Measurements from ENCODE around the gene GATC.

Gene GATC

DNA sequence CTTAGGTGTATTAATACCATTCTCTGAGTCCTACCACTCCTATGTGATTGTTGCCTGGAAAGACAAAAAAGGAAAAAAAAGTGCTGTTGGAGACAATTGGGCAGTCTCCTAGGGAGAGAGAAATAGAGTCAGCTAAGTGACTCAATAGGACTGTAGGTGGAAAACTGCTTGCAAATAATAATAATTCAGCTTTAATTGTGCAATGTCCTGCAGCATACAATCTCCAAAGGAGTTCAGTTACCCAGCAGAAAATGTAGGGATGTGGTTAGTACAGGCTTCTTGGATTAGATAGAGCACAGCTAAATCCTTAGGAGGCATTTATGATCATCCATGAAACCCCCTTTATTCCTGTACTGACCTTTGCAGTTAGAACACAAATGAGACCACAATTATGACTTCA, 26.3 kb downstream of the GATC start:
- no peak for TF ChIP-seq CTCF (IDR thresholded peaks at IDR 0.05; ENCODE audit: low read depth, low read length)
- DNase-seq (ENCODE audit: extremely low read depth, low read depth): no peak

GRCh38 chr12:120473807-120474615, 27.8 kb downstream of the GATC start:
- no peak for DNase-seq (ENCODE audit: extremely low read depth, low read depth)
- TF ChIP-seq CTCF (IDR thresholded peaks at IDR 0.05; ENCODE audit: low read depth, low read length): no peak

DNA sequence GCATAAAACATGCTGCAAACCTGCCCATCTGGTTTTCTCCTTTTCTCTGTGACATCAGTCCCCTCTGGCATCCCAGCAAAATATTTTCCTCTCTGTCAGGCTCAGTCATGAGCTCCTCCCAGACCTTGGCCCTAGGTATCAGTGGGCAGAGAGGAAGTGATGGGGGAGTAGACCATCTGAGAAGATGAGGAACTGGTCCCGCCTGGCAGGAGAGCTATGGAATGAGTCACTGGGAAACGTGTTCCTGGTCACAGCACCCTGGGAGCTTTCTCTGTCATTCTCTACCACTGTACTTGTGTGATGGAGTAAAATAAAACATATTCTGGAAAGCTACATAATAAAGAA, 28.3 kb downstream of the GATC start:
- no peak for TF ChIP-seq CTCF (IDR thresholded peaks at IDR 0.05; ENCODE audit: low read depth, low read length)
- no peak for DNase-seq (ENCODE audit: extremely low read depth, low read depth)

DNA sequence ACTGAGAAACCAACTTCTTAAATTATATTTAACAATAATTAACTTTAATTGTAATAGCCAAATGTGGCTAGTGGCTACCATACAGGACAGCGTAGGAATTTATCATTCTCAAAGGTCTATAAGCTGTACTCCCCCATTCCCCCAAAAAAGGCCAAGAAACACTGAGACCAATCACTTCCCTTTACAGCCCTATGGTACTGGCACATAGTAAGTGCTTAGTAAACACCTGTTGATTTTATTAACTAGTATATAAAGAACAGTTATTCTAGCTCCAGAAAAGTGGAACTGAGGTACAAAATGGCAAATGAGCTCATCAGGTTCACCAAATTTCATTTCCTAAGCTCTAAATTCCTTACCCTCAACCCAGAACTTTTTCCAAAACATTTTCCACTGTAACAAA, 29.4 kb downstream of the GATC start:
- no peak for DNase-seq (ENCODE audit: extremely low read depth, low read depth)
- no peak for TF ChIP-seq CTCF (IDR thresholded peaks at IDR 0.05; ENCODE audit: low read depth, low read length)

DNA sequence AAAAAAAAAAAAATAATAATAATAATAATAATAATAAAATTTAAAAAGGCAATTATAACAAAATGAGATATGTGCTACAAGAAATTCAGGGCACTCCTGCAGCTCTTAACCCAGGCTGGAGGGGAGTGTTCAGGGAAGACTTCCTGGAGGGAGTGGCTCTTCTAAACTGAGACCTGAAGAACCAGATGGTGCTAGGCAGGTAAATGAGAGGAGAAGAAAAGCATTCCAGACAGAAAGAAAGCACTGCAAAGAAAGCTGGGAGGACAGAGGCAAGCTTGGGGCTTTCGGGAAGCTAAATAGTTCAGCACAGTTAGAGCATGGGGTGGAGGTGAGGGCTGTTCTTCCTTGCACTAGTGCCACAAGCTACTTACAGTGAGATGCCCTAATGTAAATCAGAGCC, 33.2 kb downstream of the GATC start:
- no peak for DNase-seq (ENCODE audit: extremely low read depth, low read depth)
- no peak for TF ChIP-seq CTCF (IDR thresholded peaks at IDR 0.05; ENCODE audit: low read depth, low read length)

DNA sequence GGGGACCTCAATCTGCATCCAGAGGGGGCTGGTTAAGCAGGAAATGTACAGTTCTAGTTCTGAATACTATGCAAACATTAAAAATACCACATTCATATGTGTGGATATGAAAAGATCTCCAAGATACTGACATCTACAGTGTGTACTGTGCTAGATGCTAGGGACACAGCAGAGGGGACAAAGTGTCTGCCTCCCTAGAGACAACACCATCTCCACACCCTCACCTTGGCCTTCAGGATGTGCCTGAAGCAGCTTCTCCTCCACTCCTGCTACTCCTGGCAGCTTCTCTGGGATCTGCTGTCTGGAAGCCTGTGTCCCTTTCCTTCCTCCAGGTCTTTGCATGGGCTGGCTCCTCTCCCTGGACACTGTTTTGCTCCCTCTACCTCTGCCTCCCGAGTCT, 34.0 kb downstream of the GATC start:
- no peak for TF ChIP-seq CTCF (IDR thresholded peaks at IDR 0.05; ENCODE audit: low read depth, low read length)
- no peak for DNase-seq (ENCODE audit: extremely low read depth, low read depth)

DNA sequence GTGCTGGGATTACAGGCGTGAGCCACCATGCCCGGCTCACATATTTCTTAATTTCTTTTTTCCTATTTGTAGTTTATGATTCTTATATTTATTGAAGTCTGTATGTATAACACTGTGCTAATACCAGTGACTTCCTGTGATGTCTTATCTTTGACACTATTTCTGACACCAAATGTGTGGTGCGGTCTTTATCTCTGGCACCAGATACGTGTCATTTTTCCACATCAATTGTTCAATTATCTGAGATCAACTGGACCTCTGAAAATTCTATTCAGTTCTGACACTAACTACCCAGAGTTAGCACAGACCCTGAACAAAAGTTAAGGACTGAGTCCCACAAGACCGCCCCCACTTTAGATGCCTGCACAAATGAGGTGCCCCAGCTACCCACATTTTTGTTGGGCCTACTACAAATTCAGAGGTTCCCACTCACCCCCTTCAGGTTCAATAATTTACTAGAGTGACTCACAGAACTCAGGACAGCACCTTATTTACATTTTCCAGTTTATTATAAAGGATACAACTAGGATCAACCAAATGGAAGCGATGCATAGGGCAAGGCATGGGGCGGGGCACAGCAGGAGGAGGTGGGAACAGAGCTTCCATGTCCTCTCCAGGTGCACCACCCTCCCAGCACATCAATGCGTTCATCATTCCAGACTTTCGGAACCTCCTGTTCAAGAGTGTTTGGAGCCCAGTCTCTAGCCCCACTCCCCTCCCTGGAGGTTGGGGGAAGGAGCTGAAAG, 35.0 kb downstream of the GATC start:
- DNase-seq (ENCODE audit: extremely low read depth, low read depth): no peak

More for the DNA sequence above, 35.0 kb downstream of the GATC start:
- no peak for TF ChIP-seq CTCF (IDR thresholded peaks at IDR 0.05; ENCODE audit: low read depth, low read length)

All from AG09319 (cell line).